GM12878 (cell line): ENCODE measurements around the gene HTR1D.

Experiments
- CTCF ChIP-seq, 3 experiments: IDR thresholded peaks in 2 of 3; conservative IDR thresholded peaks in 1 of 3; 2 replicates each; pipeline ENCODE4 v1.5.1; 2011; ENCODE audit warnings: low read depth in 3 of 3, low read length in 3 of 3, mild to moderate bottlenecking in 3 of 3, control low read depth in 2 of 3, moderate library complexity in 2 of 3, inconsistent platforms in 1 of 3, mixed read lengths in 1 of 3; ENCODE audit not compliant: control insufficient read depth in 2 of 3, insufficient read depth in 1 of 3; ENCODE audit errors: extremely low read depth in 1 of 3
- SPI1 ChIP-seq: IDR thresholded peaks from 2 replicates; pipeline ENCODE4 v1.6.1; 2011; ENCODE audit warnings: low read depth, mild to moderate bottlenecking, low read length, moderate library complexity, borderline replicate concordance; ENCODE audit not compliant: insufficient read depth
- TAF1 ChIP-seq: IDR thresholded peaks from 2 replicates; pipeline ENCODE4 v1.6.1; 2011; ENCODE audit warnings: mild to moderate bottlenecking, low read depth, low read length, borderline replicate concordance
- TARDBP ChIP-seq: IDR thresholded peaks from 2 replicates; pipeline ENCODE4 v1.6.1; 2016; ENCODE audit warnings: borderline replicate concordance
- TF ChIP-seq, protein P1 (sequence below): fragments of 450-650 bp; IDR thresholded peaks from 2 replicates; pipeline ENCODE4 v1.6.1; 2016; ENCODE audit warnings: mild to moderate bottlenecking

GRCh38 chr1:23179862-23180261, 37.4 kb downstream of the HTR1D start:
- TF ChIP-seq TARDBP (no peak), TAF1 (no peak), CTCF (IDR thresholded peaks at IDR 0.05 in 2 of 3, conservative IDR thresholded peaks at IDR 0.05 in 1 of 3; ENCODE audit: control insufficient read depth in 2 of 3, extremely low read depth in 1 of 3, insufficient read depth in 1 of 3, low read depth in 3 of 3, low read length in 3 of 3) (no peak), SPI1 (no peak)
- TF ChIP-seq, protein P1, sequence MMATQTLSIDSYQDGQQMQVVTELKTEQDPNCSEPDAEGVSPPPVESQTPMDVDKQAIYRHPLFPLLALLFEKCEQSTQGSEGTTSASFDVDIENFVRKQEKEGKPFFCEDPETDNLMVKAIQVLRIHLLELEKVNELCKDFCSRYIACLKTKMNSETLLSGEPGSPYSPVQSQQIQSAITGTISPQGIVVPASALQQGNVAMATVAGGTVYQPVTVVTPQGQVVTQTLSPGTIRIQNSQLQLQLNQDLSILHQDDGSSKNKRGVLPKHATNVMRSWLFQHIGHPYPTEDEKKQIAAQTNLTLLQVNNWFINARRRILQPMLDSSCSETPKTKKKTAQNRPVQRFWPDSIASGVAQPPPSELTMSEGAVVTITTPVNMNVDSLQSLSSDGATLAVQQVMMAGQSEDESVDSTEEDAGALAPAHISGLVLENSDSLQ, result no peak
